Fibroblast of mammary gland (primary cell): ENCODE data around the gene DCTN1.

Experiments
- DNase-seq: peaks from one replicate; pipeline ENCODE4 v3.0.0-alpha.2; 2010; ENCODE audit warnings: low read depth
- H3K4me3 ChIP-seq: 2 replicates; pipeline ENCODE4 v1.5.1; 2011; ENCODE audit warnings: low read depth, mild to moderate bottlenecking, low read length, moderate library complexity; ENCODE audit not compliant: control insufficient read depth
- CTCF ChIP-seq: conservative IDR thresholded peaks from 2 replicates; pipeline ENCODE4 v1.5.1; 2011; ENCODE audit warnings: low read depth, low read length, inconsistent platforms; ENCODE audit not compliant: control insufficient read depth, insufficient read depth

Gene DCTN1

GRCh38 chr2:74368499-74368898 is 11.6 kb downstream of the DCTN1 start:
- no peak for DNase-seq
- no peak for TF ChIP-seq CTCF
- no peak overlapping the region for H3K4me3 ChIP-seq

GRCh38 chr2:74367789-74368188 is 12.3 kb downstream of the DCTN1 start:
- no peak for DNase-seq
- H3K4me3 ChIP-seq, result no peak overlapping the region
- TF ChIP-seq CTCF, result no peak

DNA sequence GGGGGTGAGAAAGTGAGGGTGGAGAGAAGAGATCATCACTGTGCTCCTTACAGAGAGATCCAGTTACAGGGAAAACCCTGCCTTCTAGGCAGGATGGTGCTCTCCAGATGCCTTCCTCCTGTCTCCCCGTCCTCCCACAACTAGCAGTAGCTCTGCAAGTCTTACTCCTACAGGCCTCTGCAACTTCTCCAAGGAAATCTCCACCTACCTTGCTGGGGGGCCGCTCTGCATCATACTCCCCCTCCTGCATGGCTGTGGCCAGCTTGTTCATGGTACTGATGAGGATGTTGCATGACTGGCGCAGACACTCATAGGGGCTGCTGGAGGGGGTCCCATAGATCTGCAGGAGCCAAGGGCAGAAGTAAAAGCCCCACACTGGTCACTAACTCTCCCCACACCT is 14.1 kb downstream of the DCTN1 start:
- no peak overlapping the region for H3K4me3 ChIP-seq
- no peak for TF ChIP-seq CTCF
- no peak for DNase-seq

DNA sequence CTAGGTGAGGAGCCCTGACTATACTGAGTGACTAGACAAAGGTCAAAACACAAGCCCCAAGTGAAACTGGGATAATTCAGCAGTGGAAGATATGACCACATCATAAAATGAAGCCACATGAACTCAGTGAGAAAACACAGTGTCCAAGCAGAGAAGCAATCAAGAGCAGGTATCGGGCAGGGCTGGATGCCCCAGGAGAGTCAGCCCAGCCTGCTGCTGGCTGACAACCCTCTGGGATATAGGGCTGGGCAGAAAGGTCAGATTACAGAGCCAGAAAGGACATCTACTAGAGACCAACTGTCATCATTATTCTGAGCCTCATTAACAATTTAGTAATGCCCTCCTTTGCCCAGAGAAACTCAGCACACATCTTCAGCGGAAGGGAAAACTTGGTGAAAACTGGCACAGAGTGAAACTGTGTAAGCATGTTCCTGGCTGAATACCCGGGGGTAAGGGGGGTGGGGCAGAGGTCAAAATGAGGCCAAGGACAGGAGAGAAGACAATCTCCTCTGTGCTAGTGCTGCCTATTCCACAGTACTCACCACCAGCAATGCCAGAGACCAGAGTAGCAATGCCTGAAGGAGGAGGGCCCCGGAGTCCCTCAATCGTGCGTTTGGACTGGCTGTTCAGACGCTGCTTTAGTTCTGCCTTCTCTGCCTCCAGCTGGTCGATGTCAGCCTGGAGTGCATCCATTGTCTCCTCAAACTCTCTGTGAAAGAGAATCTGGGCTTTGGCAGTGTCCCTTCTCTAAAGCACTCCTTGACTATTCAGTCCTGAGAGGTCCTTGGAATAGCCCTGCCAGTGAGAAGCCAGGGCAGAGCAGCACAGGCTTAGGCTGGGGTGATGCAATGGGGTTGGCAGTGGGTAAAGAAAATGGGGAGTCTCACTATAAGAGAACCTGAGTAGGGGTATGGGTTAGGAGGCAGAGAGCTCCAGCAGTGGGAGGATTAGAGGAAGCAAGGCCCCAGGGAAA is 15.3 kb downstream of the DCTN1 start:
- no peak for DNase-seq
- no peak for TF ChIP-seq CTCF
- H3K4me3 ChIP-seq, result no peak overlapping the region

GRCh38 chr2:74361327-74361726 is 18.8 kb downstream of the DCTN1 start:
- no peak overlapping the region for H3K4me3 ChIP-seq
- no peak for TF ChIP-seq CTCF

GRCh38 chr2:74357627-74358026 is 22.5 kb downstream of the DCTN1 start:
- DNase-seq, result peak; percentile 10
- no peak for TF ChIP-seq CTCF
- no peak overlapping the region for H3K4me3 ChIP-seq

More at GRCh38 chr2:74361327-74361726, 18.8 kb downstream of the DCTN1 start:
- no peak for DNase-seq
